ENCODE data around the gene NDUFV2. TPM values are rescaled to one million over a fixed set of nuclear protein-coding genes. Genes with fewer than 3 reads are reported as not detected.
A peak's percentile ranks its signal among the peaks of the same experiment; 100 is the strongest.

Gene NDUFV2
- total and polyA plus RNA-seq, 2 donors from 2014 or later: 131 to 391 TPM

- TF ChIP-seq CTCF (IDR thresholded peaks at IDR 0.05; ENCODE audit: borderline replicate concordance, extremely low read depth, insufficient read depth): no peak
- Histone ChIP-seq H3K36me3 (ENCODE audit: control insufficient read depth in 2 of 3, insufficient read depth in 3 of 3, low read length in 3 of 3) (peaks cover 0 to 39% (median 11%) of the 10 kb centered on the region in 3 donors), H3K27me3 (ENCODE audit: control insufficient read depth, insufficient read depth, low read length) (no peaks in the 10 kb centered on the region), H3K9ac (ENCODE audit: low read length in 3 of 3) (no peak overlapping the region), H3K9me3 (ENCODE audit: control insufficient read depth in 2 of 3, insufficient read depth in 1 of 3, low read length in 3 of 3) (no peaks in the 10 kb centered on the region), H3K27ac (ENCODE audit: low read depth in 2 of 2, low read length in 2 of 2) (no peak overlapping the region), H3K4me1 (ENCODE audit: control insufficient read depth in 2 of 3, insufficient read depth in 2 of 3, low read depth in 1 of 3, low read length in 3 of 3) (no peaks in the 10 kb centered on the region), H3K4me3 (ENCODE audit: low read length in 3 of 3) (no peak overlapping the region)
- FAIRE-seq: no peak
- DNase-seq: no peak
- intact Hi-C loops (cut with DNase I): no loop called here
Observed at GRCh38 chr18:9123520-9123919, 21.0 kb downstream of the NDUFV2 start.

- no peaks in the 10 kb centered on the region for H3K27me3 ChIP-seq (ENCODE audit: control insufficient read depth, insufficient read depth, low read length)
- H3K4me3 ChIP-seq (ENCODE audit: low read length in 3 of 3): no peak overlapping the region
- no peaks in the 10 kb centered on the region for H3K9me3 ChIP-seq (ENCODE audit: control insufficient read depth in 2 of 3, insufficient read depth in 1 of 3, low read length in 3 of 3)
- H3K36me3 ChIP-seq (ENCODE audit: control insufficient read depth in 2 of 3, insufficient read depth in 3 of 3, low read length in 3 of 3): peaks cover 0 to 45% (median 18%) of the 10 kb centered on the region in 3 donors
- intact Hi-C loops (cut with DNase I): no loop called here
- no peak for TF ChIP-seq CTCF (IDR thresholded peaks at IDR 0.05; ENCODE audit: borderline replicate concordance, extremely low read depth, insufficient read depth)
- FAIRE-seq: peak; percentile 92
- DNase-seq: no peak
- H3K27ac ChIP-seq (ENCODE audit: low read depth in 2 of 2, low read length in 2 of 2): no peak overlapping the region
- H3K9ac ChIP-seq (ENCODE audit: low read length in 3 of 3): no peak overlapping the region
- no peaks in the 10 kb centered on the region for H3K4me1 ChIP-seq (ENCODE audit: control insufficient read depth in 2 of 3, insufficient read depth in 2 of 3, low read depth in 1 of 3, low read length in 3 of 3)
Observed at GRCh38 chr18:9124824-9125223, 22.3 kb downstream of the NDUFV2 start.

GRCh38 chr18:9126337-9126736, 23.8 kb downstream of the NDUFV2 start:
- TF ChIP-seq CTCF (IDR thresholded peaks at IDR 0.05; ENCODE audit: borderline replicate concordance, extremely low read depth, insufficient read depth): no peak
- Histone ChIP-seq H3K9me3 (ENCODE audit: control insufficient read depth in 2 of 3, insufficient read depth in 1 of 3, low read length in 3 of 3) (no peaks in the 10 kb centered on the region), H3K36me3 (ENCODE audit: control insufficient read depth in 2 of 3, insufficient read depth in 3 of 3, low read length in 3 of 3) (peaks cover 0 to 55% (median 18%) of the 10 kb centered on the region in 3 donors), H3K9ac (ENCODE audit: low read length in 3 of 3) (no peak overlapping the region), H3K4me3 (ENCODE audit: low read length in 3 of 3) (no peak overlapping the region), H3K4me1 (ENCODE audit: control insufficient read depth in 2 of 3, insufficient read depth in 2 of 3, low read depth in 1 of 3, low read length in 3 of 3) (no peaks in the 10 kb centered on the region), H3K27ac (ENCODE audit: low read depth in 2 of 2, low read length in 2 of 2) (no peak overlapping the region), H3K27me3 (ENCODE audit: control insufficient read depth, insufficient read depth, low read length) (no peaks in the 10 kb centered on the region)
- DNase-seq (no peak), FAIRE-seq (no peak)
- intact Hi-C loops (cut with DNase I): no loop called here

- Histone ChIP-seq H3K9me3 (ENCODE audit: control insufficient read depth in 2 of 3, insufficient read depth in 1 of 3, low read length in 3 of 3) (no peaks in the 10 kb centered on the region), H3K4me3 (ENCODE audit: low read length in 3 of 3) (no peak overlapping the region), H3K27me3 (ENCODE audit: control insufficient read depth, insufficient read depth, low read length) (no peaks in the 10 kb centered on the region), H3K36me3 (ENCODE audit: control insufficient read depth in 2 of 3, insufficient read depth in 3 of 3, low read length in 3 of 3) (peaks cover 2 to 43% (median 15%) of the 10 kb centered on the region in 3 donors), H3K27ac (ENCODE audit: low read depth in 2 of 2, low read length in 2 of 2) (no peak overlapping the region), H3K4me1 (ENCODE audit: control insufficient read depth in 2 of 3, insufficient read depth in 2 of 3, low read depth in 1 of 3, low read length in 3 of 3) (peaks cover 0 to 12% (median 3%) of the 10 kb centered on the region in 3 donors), H3K9ac (ENCODE audit: low read length in 3 of 3) (no peak overlapping the region)
- TF ChIP-seq CTCF (IDR thresholded peaks at IDR 0.05; ENCODE audit: borderline replicate concordance, extremely low read depth, insufficient read depth): no peak
- intact Hi-C loops (cut with DNase I): no loop called here
- no peak for FAIRE-seq
- DNase-seq: no peak
Observed at GRCh38 chr18:9130195-9130594, 27.7 kb downstream of the NDUFV2 start.

Measured in kidney (tissue), 14 donors.